MM.1S (cell line): ENCODE results near the gene LOXL4.
"Not testable (repeated sequence)": the region's sequence is repeated elsewhere in the genome, so short reads cannot be mapped to it uniquely, and the experiment has no call there.

Experiments
- DNase-seq: peaks from one replicate; pipeline ENCODE4 v3.0.0-alpha.2; 2015
- H2AFZ ChIP-seq: fragments of 300-600 bp; sonication (generic); 2 replicates; pipeline ENCODE4 v1.6.0; 2016; ENCODE audit warnings: antibody characterized with exemption, low read length
- H3F3A ChIP-seq: fragments of 300-600 bp; sonication (generic); 2 replicates; pipeline ENCODE4 v1.6.1; 2016; ENCODE audit warnings: mild to moderate bottlenecking, antibody characterized with exemption, low read length, moderate library complexity, mixed read lengths; ENCODE audit not compliant: insufficient read depth
- H3K27ac ChIP-seq: fragments of 300-600 bp; sonication (generic); 2 replicates; pipeline ENCODE4 v1.5.1; 2016; ENCODE audit warnings: mild to moderate bottlenecking, low read length
- H3K27me3 ChIP-seq: fragments of 300-600 bp; sonication (generic); replicated peaks from 2 replicates; pipeline ENCODE4 v1.6.0; 2016; ENCODE audit warnings: low read length; ENCODE audit not compliant: insufficient read depth
- H3K36me3 ChIP-seq: fragments of 300-600 bp; sonication (generic); replicated peaks from 2 replicates; pipeline ENCODE4 v1.6.1; 2016; ENCODE audit warnings: mild to moderate bottlenecking, low read length, mixed read lengths; ENCODE audit not compliant: insufficient read depth
- H3K4me1 ChIP-seq: fragments of 300-600 bp; sonication (generic); 2 replicates; pipeline ENCODE4 v1.6.1; 2016; ENCODE audit warnings: low read length, mixed read lengths
- H3K4me2 ChIP-seq: fragments of 300-600 bp; sonication (generic); 2 replicates; pipeline ENCODE4 v1.6.0; 2016; ENCODE audit warnings: low read depth, low read length
- H3K4me3 ChIP-seq: fragments of 300-600 bp; sonication (generic); 2 replicates; pipeline ENCODE4 v1.5.1; 2016; ENCODE audit warnings: low read length, mixed read lengths
- H3K79me2 ChIP-seq: fragments of 300-600 bp; sonication (generic); 2 replicates; pipeline ENCODE4 v1.6.1; 2016; ENCODE audit warnings: mixed run types, low read length, mixed read lengths
- H3K9ac ChIP-seq: fragments of 300-600 bp; sonication (generic); 2 replicates; pipeline ENCODE4 v1.6.1; 2016; ENCODE audit warnings: low read length, mixed read lengths
- H3K9me2 ChIP-seq: fragments of 300-600 bp; sonication (generic); replicated peaks from 2 replicates; pipeline ENCODE4 v1.6.1; 2016; ENCODE audit warnings: mild to moderate bottlenecking, low read length, mixed read lengths; ENCODE audit not compliant: insufficient read depth
- H3K9me3 ChIP-seq: fragments of 300-600 bp; sonication (generic); replicated peaks from 2 replicates; pipeline ENCODE4 v1.6.1; 2016; ENCODE audit warnings: mild to moderate bottlenecking, low read length, mixed read lengths; ENCODE audit not compliant: insufficient read depth
- H4K20me1 ChIP-seq: fragments of 300-600 bp; sonication (generic); 2 replicates; pipeline ENCODE4 v1.6.1; 2016; ENCODE audit warnings: mild to moderate bottlenecking, low read length, moderate library complexity, mixed read lengths; ENCODE audit not compliant: insufficient read depth
- CTCF ChIP-seq: fragments of 300-600 bp; sonication (generic); IDR thresholded peaks from 2 replicates; pipeline ENCODE4 v1.5.1; 2016; ENCODE audit warnings: antibody characterized with exemption, low read length, mixed read lengths
- EZH2 ChIP-seq: fragments of 300-600 bp; sonication (generic); optimal IDR thresholded peaks from 2 replicates; pipeline ENCODE3; 2017; ENCODE audit warnings: low read depth, mild to moderate bottlenecking, antibody characterized with exemption, low read length, mixed read lengths
- EZH2phosphoT487 ChIP-seq: fragments of 300-600 bp; sonication (generic); IDR thresholded peaks from 2 replicates; pipeline ENCODE4 v1.6.1; 2018; ENCODE audit warnings: antibody characterized with exemption, low read length

The LOXL4 gene

GRCh38 chr10:98235846-98236245 lies 32.1 kb downstream of the LOXL4 start:
- Histone ChIP-seq H3K4me3 (no peak overlapping the region), H3K27me3 (no peaks in the 10 kb centered on the region), H3K9ac (no peak overlapping the region), H3F3A (no peaks in the 10 kb centered on the region), H3K27ac (no peak overlapping the region), H3K79me2 (no peaks in the 10 kb centered on the region), H3K4me1 (no peaks in the 10 kb centered on the region), H3K36me3 (0 out of 2 replicates have a peak, but pooled peaks cover 4% of the 10 kb centered on the region), H4K20me1 (no peaks in the 10 kb centered on the region), H3K9me2 (no peaks in the 10 kb centered on the region), H3K4me2 (no peak overlapping the region), H2AFZ (no peak overlapping the region), H3K9me3 (no peaks in the 10 kb centered on the region)
- DNase-seq: no peak
- no peak for TF ChIP-seq EZH2phosphoT487
- no peak for TF ChIP-seq EZH2

GRCh38 chr10:98231417-98231816 lies 36.6 kb downstream of the LOXL4 start:
- H3K4me2 ChIP-seq: no peak overlapping the region
- H3K79me2 ChIP-seq: no peaks in the 10 kb centered on the region

GRCh38 chr10:98228266-98228665 lies 39.7 kb downstream of the LOXL4 start:
- not testable (repeated sequence) for H3K9ac ChIP-seq, H3K27me3 ChIP-seq
- peaks cover 16% of the 10 kb centered on the region for H3K79me2 ChIP-seq

More at GRCh38 chr10:98231417-98231816, 36.6 kb downstream of the LOXL4 start:
- Histone ChIP-seq H3K9ac (no peak overlapping the region), H3K9me2 (no peaks in the 10 kb centered on the region), H3K36me3 (no peaks in the 10 kb centered on the region), H2AFZ (no peak overlapping the region), H3K4me1 (no peaks in the 10 kb centered on the region), H3K27me3 (no peaks in the 10 kb centered on the region), H3F3A (no peaks in the 10 kb centered on the region), H3K9me3 (no peaks in the 10 kb centered on the region), H4K20me1 (no peaks in the 10 kb centered on the region), H3K27ac (no peak overlapping the region), H3K4me3 (no peak overlapping the region)
- TF ChIP-seq EZH2 (no peak), EZH2phosphoT487 (no peak), CTCF (no peak)
- DNase-seq: no peak

GRCh38 chr10:98227713-98228112 lies 40.3 kb downstream of the LOXL4 start:
- H3K27me3 ChIP-seq, H3K27ac ChIP-seq, H2AFZ ChIP-seq, H3K9ac ChIP-seq, H3F3A ChIP-seq, H3K4me2 ChIP-seq, H3K9me3 ChIP-seq, H3K36me3 ChIP-seq, H4K20me1 ChIP-seq, DNase-seq, H3K9me2 ChIP-seq, H3K4me1 ChIP-seq, H3K4me3 ChIP-seq: not testable (repeated sequence)
- peaks cover 17% of the 10 kb centered on the region for H3K79me2 ChIP-seq

More at GRCh38 chr10:98228266-98228665, 39.7 kb downstream of the LOXL4 start:
- not testable (repeated sequence) for H3K9me2 ChIP-seq, H3K4me3 ChIP-seq, DNase-seq, H3K4me2 ChIP-seq, H3K4me1 ChIP-seq, H3K27ac ChIP-seq, H4K20me1 ChIP-seq, H3K9me3 ChIP-seq, H3K36me3 ChIP-seq, H3F3A ChIP-seq, H2AFZ ChIP-seq

GRCh38 chr10:98226508-98227144 lies 41.4 kb downstream of the LOXL4 start:
- no peaks in the 10 kb centered on the region for H3K27me3 ChIP-seq
- no peak overlapping the region for H3K9ac ChIP-seq
- no peak overlapping the region for H3K4me2 ChIP-seq
- DNase-seq: no peak
- H3K79me2 ChIP-seq: peaks cover 17% of the 10 kb centered on the region
- H4K20me1 ChIP-seq: no peaks in the 10 kb centered on the region
- no peaks in the 10 kb centered on the region for H3K4me1 ChIP-seq
- TF ChIP-seq EZH2: no peak
- no peak for TF ChIP-seq EZH2phosphoT487
- no peak for TF ChIP-seq CTCF
- H3K4me3 ChIP-seq: no peak overlapping the region
- no peaks in the 10 kb centered on the region for H3K36me3 ChIP-seq
- H2AFZ ChIP-seq: no peak overlapping the region
- H3F3A ChIP-seq: no peaks in the 10 kb centered on the region
- no peaks in the 10 kb centered on the region for H3K9me3 ChIP-seq
- no peaks in the 10 kb centered on the region for H3K9me2 ChIP-seq
- H3K27ac ChIP-seq: no peak overlapping the region
